Heart left ventricle (tissue), 16 donors: ENCODE results near the gene MESP1. TPM values are rescaled to one million over a fixed set of nuclear protein-coding genes. Genes with fewer than 3 reads are reported as not detected.

Experiments
- ATAC-seq, 4 donors: fragments of 200-7000 bp; cut with Tn5 transposase; one replicate each; pipeline ENCODE4 v1.9.1; 2020 to 2022; ENCODE audit warnings: moderate library complexity in 4 of 4, mild to moderate bottlenecking in 3 of 4, moderate number of reproducible peaks in 1 of 4
- DNase-seq, 5 donors: peaks; one replicate each; pipeline ENCODE4 v3.0.0-alpha.2; 2020
- H3K27ac ChIP-seq, 12 donors: fragments of 200-600 bp; sonication (generic) in 4 of 12; one replicate each; pipeline versions ENCODE4 v1.5.0 to v1.8.0; 2016 to 2022; ENCODE audit warnings: mild to moderate bottlenecking in 2 of 12
- H3K27me3 ChIP-seq, 9 donors: fragments of 200-600 bp; sonication (generic) in 2 of 9; one replicate each; pipeline versions ENCODE4 v1.5.1 to v1.8.0; 2016 to 2022; ENCODE audit warnings: mild to moderate bottlenecking in 3 of 9
- H3K36me3 ChIP-seq, 9 donors: fragments of 200-600 bp; sonication (generic) in 2 of 9; one replicate each; pipeline versions ENCODE4 v1.5.0 to v1.8.0; 2018 to 2022; ENCODE audit warnings: mild to moderate bottlenecking in 2 of 9
- H3K4me1 ChIP-seq, 12 donors: fragments of 200-600 bp; sonication (generic) in 4 of 12; one replicate each; pipeline versions ENCODE4 v1.5.0 to v1.8.0; 2016 to 2022; ENCODE audit warnings: mild to moderate bottlenecking in 3 of 12
- H3K4me3 ChIP-seq, 12 donors: fragments of 200-600 bp; sonication (generic) in 4 of 12; one replicate each; pipeline versions ENCODE4 v1.5.0 to v1.8.0; 2017 to 2022; ENCODE audit warnings: mild to moderate bottlenecking in 9 of 12, moderate library complexity in 4 of 12
- H3K9me3 ChIP-seq, 12 donors: fragments of 200-600 bp; sonication (generic) in 4 of 12; one replicate each; pipeline versions ENCODE4 v1.5.0 to v1.8.0; 2016 to 2022; ENCODE audit warnings: mild to moderate bottlenecking in 1 of 12
- CTCF ChIP-seq, 12 donors: fragments of 200-600 bp; sonication (generic) in 4 of 12; IDR thresholded peaks; one replicate each; pipeline versions ENCODE4 v1.5.0 to v1.8.0; 2018 to 2022; ENCODE audit warnings: antibody characterized with exemption in 12 of 12, mild to moderate bottlenecking in 5 of 12
- POLR2A ChIP-seq, 2 donors: fragments of 450-650 bp; IDR thresholded peaks; one replicate each; pipeline ENCODE4 v1.6.1; 2017; ENCODE audit warnings: antibody characterized with exemption in 2 of 2, mild to moderate bottlenecking in 2 of 2, moderate library complexity in 2 of 2
- WGBS, 4 donors: extraction: QIAGEN DNeasy Blood & Tissue Kit in 2 of 4; methylation state at CpG; one replicate each; pipeline versions ENCODE4 v1.1.5 to v1.1.7; 2013 to 2018; 5-methylcytosine and 5-hydroxymethylcytosine counted together
- intact Hi-C, 10 donors: fragments of 100-400 bp; cut with DNase I; formaldehyde crosslinking; loops; one replicate each; pipeline versions ENCODE4 v1.11.1 to v1.14.2; 2022
- long read RNA-seq, 3 donors: library from polyadenylated mRNA; unstranded; transcript quantifications; one replicate each; pipeline ENCODE4 v2.0.0, GENCODE V29; 2020 to 2021
- polyA plus RNA-seq, 2 donors: library from polyadenylated mRNA; stranded (reverse); fragments of 200-250 nt; gene quantifications; one replicate each; pipeline ENCODE4 v1.2.3, GENCODE V29; 2013
- total RNA-seq, 9 donors: library from RNA; depleted of rRNA in 2 of 9; stranded (reverse); fragments of >200 nt in 2 of 9; fragmentation: NEBNext Ultra II Directional in 3 of 9; extraction: Animal tissue kit (Norgen Biotek cat#: 25700) in 3 of 9; gene quantifications; one replicate each; pipeline versions ENCODE4 v1.1.0 to v1.2.4, GENCODE V29; 2016 to 2023
- donor health status: ischemic (EF 13 %, LVEDD 7.1; RV severe dilation, severe dysfunction).
- donor health status: healthy with polysubstance abuse.
- donor health status: DM: no; HTN: yes; CAD: no.
- donor health status: DM: no; HTN: no; CAD: no.
- donor health status: ischemic (EF 25% LVEDD 6.9; RV normal size, moderate dysfunction).
- donor health status: ischemic (EF 25% LVEDD 5.7; RV mildly dilated, moderate dysfunction).
- donor health status: healthy.
- donor health status: DM: yes; HTN: yes; CAD: no.
- donor health status: ischemic (EF 35%, LVEDD 5.7; RV mildly dilated, moderate dysfunction).
- donor health status: nonischemic (EF 11% LVEDD 7.7; RV severe dilation, severe dysfunction).
- donor health status: DM: yes; HTN: yes; CAD: no.
- donor health status: PGD.
- donor health status: ischemic (EF 29% LVEDD 5.4; RV normal size, mild dysfunction).
- donor health status: nonischemic (EF 23%, LVEDD 6.1; RV moderate dilation, normal function).

Gene MESP1
- total RNA-seq (1 to 10 TPM; 1.3 to 6.9 (median 5.1) TPM), polyA plus RNA-seq (1 to 10 TPM in 1 of 2 donors, under 1 TPM in 1; 0.43 to 6.9 TPM)
- long read RNA-seq, donor 1, transcript MESP1-201 (2 exons, 2,369 nt) = major isoform, 9 of 15 reads
- long read RNA-seq, donor 1, partial matches to known transcripts = 0 of 15 reads
- long read RNA-seq, donor 1, other reads (novel, unspliced or antisense) = 6 of 15 reads
- long read RNA-seq, donor 2, partial matches to known transcripts = 0 of 4 reads
- long read RNA-seq, donor 2, other reads (novel, unspliced or antisense) = 4 of 4 reads
- long read RNA-seq, donor 3, partial matches to known transcripts = 0 of 5 reads
- long read RNA-seq, donor 3, other reads (novel, unspliced or antisense) = 4 of 5 reads

- DNase-seq = peak; percentile 90 to 96 (median 93)
- ATAC-seq = peak; percentile 89 to 97 (median 94)
- WGBS, 4 donors = 3 to 57% (median 6%) methylated on average over 5 to 114 of the region's 114 CpGs
- H3K4me1 ChIP-seq = peaks cover 0 to 18% (median 12%) of the 10 kb centered on the region in 12 donors
- H3K4me3 ChIP-seq = peak within 1 kb of the TSS; percentile 57 to 84 (median 74)
- no peaks in the 10 kb centered on the region for H3K36me3 ChIP-seq
- peak within 1 kb of the TSS in 7 of 12 donors; percentile 27 to 81 (median 57) for H3K27ac ChIP-seq
- intact Hi-C loops = loop anchor here in 5 of 10 donors (10.0 kb wide), 3 partner anchors 234 to 334 kb away; no protein-coding TSS in a partner anchor
- H3K9me3 ChIP-seq = no peaks in the 10 kb centered on the region
- H3K27me3 ChIP-seq = peaks cover 0 to 22% (median 4%) of the 10 kb centered on the region in 9 donors
- TF ChIP-seq POLR2A (IDR thresholded peaks at IDR 0.05) (peak in 1 of 2 donors; percentile 52), CTCF (IDR thresholded peaks at IDR 0.05) (peak; percentile 40 to 93 (median 68))
Observed at GRCh38 chr15:89750560-89751542, at the start of gene MESP1. Gene MESP1 (minus strand): TSS chr15:89751249. CDS start chr15:89751231, 18 bp downstream.

- H3K27me3 ChIP-seq = no peaks in the 10 kb centered on the region
- H3K9me3 ChIP-seq = peaks cover 0 to 11% (median 0%) of the 10 kb centered on the region in 12 donors
- H3K27ac ChIP-seq = no peak overlapping the region
- H3K36me3 ChIP-seq = peaks cover 0 to 66% (median 0%) of the 10 kb centered on the region in 9 donors
- TF ChIP-seq POLR2A (IDR thresholded peaks at IDR 0.05) (no peak), CTCF (IDR thresholded peaks at IDR 0.05) (no peak)
- H3K4me3 ChIP-seq = no peak overlapping the region
- H3K4me1 ChIP-seq = peaks cover 0 to 10% (median 4%) of the 10 kb centered on the region in 12 donors
- ATAC-seq (no peak), DNase-seq (no peak)
- intact Hi-C loops = no loop called here
- 90 to 96% (median 94%) methylated on average over 2 of the region's 2 CpGs for WGBS, 4 donors
Observed at GRCh38 chr15:89799918-89800498, 49.0 kb upstream of the MESP1 start.

GRCh38 chr15:89799011-89799911, 48.2 kb upstream of the MESP1 start:
- peaks cover 0 to 11% (median 0%) of the 10 kb centered on the region in 12 donors for H3K9me3 ChIP-seq
- peaks cover 0 to 60% (median 0%) of the 10 kb centered on the region in 9 donors for H3K36me3 ChIP-seq
- intact Hi-C loops = no loop called here
- peaks cover 0 to 15% (median 7%) of the 10 kb centered on the region in 12 donors for H3K4me1 ChIP-seq
- no peak for TF ChIP-seq CTCF (IDR thresholded peaks at IDR 0.05)
- ATAC-seq (no peak), DNase-seq (no peak)
- no peak overlapping the region for H3K27ac ChIP-seq
- 79 to 89% (median 88%) methylated on average over 20 of the region's 20 CpGs for WGBS, 4 donors
- no peak overlapping the region for H3K4me3 ChIP-seq
- H3K27me3 ChIP-seq = no peaks in the 10 kb centered on the region
